Measurements from ENCODE around the gene PRKG1.

GRCh38 chr10:51607463-51607835 lies 533.2 kb downstream of the PRKG1 start:
- TF ChIP-seq CTCF (IDR thresholded peaks at IDR 0.05; ENCODE audit: insufficient read depth, low read length, poor library complexity, severe bottlenecking) (no peak), EZH2phosphoT487 (conservative IDR thresholded peaks at IDR 0.05; ENCODE audit: low read length) (no peak)
